Stimulated activated CD4-positive, alpha-beta T cell treated with anti-CD3 and anti-CD28 coated beads, Interleukin-4, amount 100 ng/mL, for 1 hour (primary cell): ENCODE measurements around the gene CXXC4.

Experiments used
- DNase-seq: peaks from one replicate; pipeline ENCODE4 v3.0.0-alpha.2; 2020

Gene CXXC4

GRCh38 chr4:104494822-104495559 is at the start of gene CXXC4:
TSS of gene CXXC4 (minus strand) at chr4:104494894. CDS start at chr4:104491802, 3,092 bp downstream.
- DNase-seq: no peak

- DNase-seq: no peak
Measured at GRCh38 chr4:104533156-104533555, 38.5 kb upstream of the CXXC4 start.

GRCh38 chr4:104532677-104533076 is 38.0 kb upstream of the CXXC4 start:
- no peak for DNase-seq

- DNase-seq: no peak
Measured at GRCh38 chr4:104531390-104531789, 36.7 kb upstream of the CXXC4 start.

DNA sequence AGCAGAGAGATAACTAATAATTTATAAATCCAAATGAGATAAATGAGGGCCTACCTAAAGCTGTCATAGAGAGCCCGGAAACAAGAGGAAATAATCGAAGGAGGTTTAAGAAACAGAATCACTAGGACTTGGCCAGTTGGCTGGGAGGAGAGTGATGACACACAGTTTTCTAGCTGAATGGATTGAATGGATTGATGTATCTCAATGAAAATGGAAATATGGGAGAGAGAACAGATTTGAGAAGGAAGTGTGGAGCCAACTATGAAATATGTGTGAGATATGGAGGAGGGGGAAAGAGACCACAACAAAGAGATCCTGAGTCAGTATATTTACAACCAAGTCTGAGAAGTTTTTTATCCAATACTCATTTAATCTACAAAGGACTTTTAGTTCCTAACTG is 35.7 kb upstream of the CXXC4 start:
- DNase-seq: no peak

DNA sequence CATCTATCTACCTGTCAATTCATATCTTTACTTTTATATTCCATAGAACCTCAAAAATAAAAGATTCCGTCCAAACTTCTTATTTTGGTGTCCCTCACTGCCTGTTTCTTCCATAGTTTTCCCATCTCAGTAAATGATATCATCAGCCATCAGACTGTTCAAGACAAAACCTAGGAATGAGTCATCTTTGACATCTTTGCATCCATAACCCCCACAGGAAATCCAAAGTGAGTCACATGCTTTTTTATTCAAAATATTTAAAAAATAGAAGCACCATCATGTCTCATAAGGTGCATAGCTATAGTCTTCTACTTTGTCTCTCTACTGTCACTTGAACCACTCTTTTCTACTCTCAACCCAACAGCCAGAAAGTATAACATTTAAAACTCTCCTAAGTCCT is 29.9 kb upstream of the CXXC4 start:
- no peak for DNase-seq

- DNase-seq: no peak
Measured at GRCh38 chr4:104524026-104524425, 29.3 kb upstream of the CXXC4 start.

DNA sequence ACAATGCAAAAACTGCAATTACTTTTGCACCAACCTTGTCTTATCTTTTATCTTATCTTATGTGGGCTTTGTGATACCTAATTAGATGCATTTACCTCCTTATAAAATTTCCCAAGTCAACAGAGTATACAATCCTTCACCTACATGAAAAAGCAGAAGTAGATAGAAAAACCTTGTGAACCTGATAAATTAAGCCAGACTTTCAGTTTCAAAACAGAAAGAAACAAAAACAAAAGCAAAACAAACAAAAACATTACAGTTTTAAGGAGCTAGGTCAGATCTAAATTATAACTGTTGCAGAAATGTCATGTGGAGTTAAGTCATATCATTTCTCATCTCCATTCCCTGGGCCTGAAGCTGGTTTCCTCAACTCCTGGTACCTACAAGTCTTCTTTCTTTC is 24.9 kb upstream of the CXXC4 start:
- DNase-seq: no peak

DNA sequence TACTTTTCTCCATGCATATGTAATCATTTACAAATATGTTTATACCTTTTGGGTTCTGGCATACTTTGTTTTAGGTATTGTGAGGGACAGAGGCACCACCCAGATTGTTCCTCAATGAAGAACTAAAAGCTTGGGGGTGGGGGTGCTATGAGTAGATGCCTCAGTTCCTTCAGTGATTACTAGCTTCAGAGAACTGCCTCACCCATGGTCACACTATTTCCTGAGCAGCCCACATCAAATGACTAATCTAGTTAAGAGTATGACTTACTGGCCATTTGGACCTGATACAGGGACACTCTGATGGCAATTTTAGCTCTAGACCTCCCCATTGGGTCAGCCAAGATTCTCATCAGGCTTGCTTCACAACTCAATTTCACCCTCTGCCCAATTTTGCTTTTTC is 22.2 kb upstream of the CXXC4 start:
- DNase-seq: no peak

GRCh38 chr4:104508224-104508623 is 13.5 kb upstream of the CXXC4 start:
- DNase-seq: no peak

DNA sequence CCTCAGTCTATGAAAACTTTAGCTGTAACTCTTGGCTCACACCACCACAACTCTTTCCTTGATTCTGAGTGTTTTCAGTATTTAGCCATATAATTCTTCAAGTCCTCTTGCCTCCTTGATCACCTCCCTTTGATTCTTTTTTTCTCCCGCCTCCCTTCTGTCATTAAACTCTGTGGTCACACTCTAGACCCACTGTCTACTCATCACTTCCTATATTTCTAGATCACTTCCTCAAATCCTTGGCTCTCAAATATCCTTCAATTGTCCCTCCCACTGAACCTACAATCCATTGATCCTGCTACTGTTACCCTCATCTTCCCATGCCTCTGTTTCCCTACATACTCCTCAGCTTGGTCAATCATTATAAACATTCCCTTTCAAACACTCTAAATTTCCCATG is 12.4 kb upstream of the CXXC4 start:
- DNase-seq: no peak

GRCh38 chr4:104504536-104504935 is 9.8 kb upstream of the CXXC4 start:
- DNase-seq: no peak

GRCh38 chr4:104502471-104502870 is 7.8 kb upstream of the CXXC4 start:
- no peak for DNase-seq

DNA sequence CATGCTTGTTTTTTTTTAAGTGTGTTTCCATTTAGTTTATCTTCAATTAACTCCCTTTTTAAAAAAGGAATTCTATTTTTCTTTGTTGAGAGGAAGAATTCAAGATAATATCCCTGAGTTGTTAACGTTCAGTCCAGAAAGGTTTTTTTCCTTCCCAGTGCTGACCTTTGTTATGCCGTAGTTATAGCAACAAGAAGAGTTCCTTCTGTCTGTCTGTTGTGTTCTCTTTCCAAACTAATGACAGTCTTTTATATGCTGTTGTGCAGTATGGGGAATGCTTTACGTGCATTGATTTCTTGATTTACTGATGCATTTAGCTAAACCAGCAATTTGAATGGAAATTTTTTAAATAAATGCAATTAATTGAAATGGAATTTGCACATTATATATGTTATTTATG is 6.6 kb upstream of the CXXC4 start:
- DNase-seq: no peak

GRCh38 chr4:104500442-104500841 is 5.7 kb upstream of the CXXC4 start:
- no peak for DNase-seq

DNA sequence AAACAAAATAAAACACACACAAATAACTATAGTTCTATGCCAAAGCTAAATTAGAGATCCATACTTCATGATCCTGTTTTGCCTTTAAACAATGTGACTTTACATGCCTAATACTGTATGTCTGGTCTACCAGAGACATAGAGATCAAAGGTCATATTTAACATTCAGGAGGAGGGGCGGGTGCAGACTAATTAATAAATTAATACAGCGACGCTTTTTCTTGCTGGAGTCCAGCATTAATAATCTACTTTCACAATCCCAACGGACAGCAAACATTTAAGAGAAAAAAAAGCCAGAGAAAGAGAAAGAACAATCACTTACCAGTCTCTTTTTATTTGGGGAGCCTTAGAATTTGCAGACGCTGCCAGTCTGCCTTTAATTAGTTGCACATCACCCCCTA is 509 bp downstream of the CXXC4 start:
- DNase-seq: no peak

- DNase-seq: no peak
Measured at GRCh38 chr4:104493081-104493831, 1.4 kb downstream of the CXXC4 start.

GRCh38 chr4:104492183-104492771 is 2.4 kb downstream of the CXXC4 start:
- no peak for DNase-seq

- DNase-seq: peak; percentile 15
Measured at GRCh38 chr4:104491481-104492182, 3.1 kb downstream of the CXXC4 start.

DNA sequence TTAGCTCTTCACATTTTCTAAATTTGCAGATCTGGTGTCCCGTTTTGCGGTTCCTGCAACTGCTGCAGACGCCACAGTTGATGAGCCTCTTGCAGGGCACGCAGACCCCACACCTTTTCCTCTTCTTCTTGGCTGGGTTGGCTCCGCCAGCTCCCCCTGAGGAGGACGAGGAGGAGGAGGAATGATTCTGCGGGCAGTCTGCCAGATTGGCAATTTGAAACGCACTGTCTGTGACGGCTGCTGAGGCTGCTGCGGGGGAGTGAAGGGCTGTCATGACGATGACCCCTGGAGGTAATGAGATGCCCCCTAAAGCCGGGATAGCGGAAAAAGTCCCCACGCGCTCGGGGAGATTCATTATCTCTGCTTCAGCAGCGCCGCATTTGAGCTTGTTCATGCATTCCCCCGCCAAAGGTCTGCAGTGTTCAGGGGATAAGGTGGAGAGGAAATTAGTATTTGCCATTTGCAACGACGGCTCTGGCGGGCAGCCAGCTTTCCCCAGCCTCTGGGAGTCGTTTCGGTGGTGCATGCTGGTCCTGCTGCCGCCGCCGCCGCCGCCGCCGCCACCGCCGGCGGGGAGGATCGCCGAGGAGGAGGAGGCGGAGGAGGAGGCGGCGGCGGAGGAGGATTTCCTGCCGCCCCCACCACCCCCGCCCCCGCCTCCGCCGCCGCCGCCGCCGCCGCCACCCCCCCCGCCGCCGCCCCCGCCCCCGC is 3.8 kb downstream of the CXXC4 start:
- peak; percentile 37 for DNase-seq

GRCh38 chr4:104490096-104490769 is 4.5 kb downstream of the CXXC4 start:
- DNase-seq: no peak

GRCh38 chr4:104489731-104490095 is 5.0 kb downstream of the CXXC4 start:
- DNase-seq: no peak
